ENCODE data around the gene TGFB2.

TGFB2 gene

DNA sequence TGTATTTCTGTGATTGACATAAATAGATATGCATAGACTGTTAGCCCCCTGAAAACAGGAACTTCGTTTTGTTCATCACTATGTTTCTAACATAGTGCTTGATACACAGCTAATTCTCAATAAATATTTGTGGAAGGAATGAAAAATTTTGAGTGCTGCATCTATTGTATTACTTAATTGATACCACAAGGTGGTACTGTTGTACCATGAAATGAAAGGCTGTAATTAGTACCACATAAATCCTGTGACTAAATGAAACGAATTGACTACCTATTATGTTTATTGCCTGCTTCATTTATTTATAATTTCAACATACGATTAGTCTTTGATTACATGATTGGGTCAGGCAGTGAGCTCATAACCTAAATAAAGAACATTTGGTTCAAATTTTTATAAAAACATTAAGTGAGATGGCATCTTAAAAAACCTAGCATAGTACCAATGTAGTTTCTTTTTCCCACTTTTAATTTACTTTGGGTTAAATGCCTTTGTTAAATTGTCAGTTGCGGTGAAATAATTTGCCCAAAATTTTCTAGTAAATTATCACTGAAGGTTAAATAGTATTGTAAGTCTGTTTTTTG is 15.0 kb upstream of the TGFB2 start:
- TF ChIP-seq, protein P1, sequence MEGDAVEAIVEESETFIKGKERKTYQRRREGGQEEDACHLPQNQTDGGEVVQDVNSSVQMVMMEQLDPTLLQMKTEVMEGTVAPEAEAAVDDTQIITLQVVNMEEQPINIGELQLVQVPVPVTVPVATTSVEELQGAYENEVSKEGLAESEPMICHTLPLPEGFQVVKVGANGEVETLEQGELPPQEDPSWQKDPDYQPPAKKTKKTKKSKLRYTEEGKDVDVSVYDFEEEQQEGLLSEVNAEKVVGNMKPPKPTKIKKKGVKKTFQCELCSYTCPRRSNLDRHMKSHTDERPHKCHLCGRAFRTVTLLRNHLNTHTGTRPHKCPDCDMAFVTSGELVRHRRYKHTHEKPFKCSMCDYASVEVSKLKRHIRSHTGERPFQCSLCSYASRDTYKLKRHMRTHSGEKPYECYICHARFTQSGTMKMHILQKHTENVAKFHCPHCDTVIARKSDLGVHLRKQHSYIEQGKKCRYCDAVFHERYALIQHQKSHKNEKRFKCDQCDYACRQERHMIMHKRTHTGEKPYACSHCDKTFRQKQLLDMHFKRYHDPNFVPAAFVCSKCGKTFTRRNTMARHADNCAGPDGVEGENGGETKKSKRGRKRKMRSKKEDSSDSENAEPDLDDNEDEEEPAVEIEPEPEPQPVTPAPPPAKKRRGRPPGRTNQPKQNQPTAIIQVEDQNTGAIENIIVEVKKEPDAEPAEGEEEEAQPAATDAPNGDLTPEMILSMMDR (IDR thresholded peaks at IDR 0.05; ENCODE audit: control insufficient read depth, extremely low read depth, insufficient read depth) = peak; percentile 62
- no peak for DNase-seq (ENCODE audit: low read depth)
- H3K4me3 ChIP-seq (ENCODE audit: low read depth, low read length) = no peak overlapping the region

DNA sequence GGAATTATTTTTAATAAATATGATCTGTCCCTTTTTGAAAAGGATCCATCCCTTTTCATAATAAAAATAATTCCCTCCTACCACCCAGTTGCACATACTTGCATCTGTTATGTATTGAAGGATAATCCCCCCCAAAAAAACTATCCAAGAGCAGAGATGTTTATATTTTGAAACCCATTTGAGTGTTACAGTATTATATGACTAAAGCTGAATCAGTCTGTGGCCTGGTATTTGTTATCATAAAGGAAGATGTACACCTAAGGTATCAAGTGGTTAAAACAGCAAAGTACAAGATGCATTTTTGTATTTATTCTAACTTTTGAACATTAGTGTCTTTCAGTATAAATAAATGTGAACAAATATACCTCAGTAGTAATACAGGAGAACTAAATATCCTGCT is 12.7 kb upstream of the TGFB2 start:
- no peak overlapping the region for H3K4me3 ChIP-seq (ENCODE audit: low read depth, low read length)
- TF ChIP-seq, protein P1 (IDR thresholded peaks at IDR 0.05; ENCODE audit: control insufficient read depth, extremely low read depth, insufficient read depth) = no peak
- no peak for DNase-seq (ENCODE audit: low read depth)

- TF ChIP-seq, protein P1 (IDR thresholded peaks at IDR 0.05; ENCODE audit: control insufficient read depth, extremely low read depth, insufficient read depth) = no peak
- DNase-seq (ENCODE audit: low read depth) = no peak
- no peak overlapping the region for H3K4me3 ChIP-seq (ENCODE audit: low read depth, low read length)
Measured at GRCh38 chr1:218336328-218336727, 8.8 kb upstream of the TGFB2 start.

DNA sequence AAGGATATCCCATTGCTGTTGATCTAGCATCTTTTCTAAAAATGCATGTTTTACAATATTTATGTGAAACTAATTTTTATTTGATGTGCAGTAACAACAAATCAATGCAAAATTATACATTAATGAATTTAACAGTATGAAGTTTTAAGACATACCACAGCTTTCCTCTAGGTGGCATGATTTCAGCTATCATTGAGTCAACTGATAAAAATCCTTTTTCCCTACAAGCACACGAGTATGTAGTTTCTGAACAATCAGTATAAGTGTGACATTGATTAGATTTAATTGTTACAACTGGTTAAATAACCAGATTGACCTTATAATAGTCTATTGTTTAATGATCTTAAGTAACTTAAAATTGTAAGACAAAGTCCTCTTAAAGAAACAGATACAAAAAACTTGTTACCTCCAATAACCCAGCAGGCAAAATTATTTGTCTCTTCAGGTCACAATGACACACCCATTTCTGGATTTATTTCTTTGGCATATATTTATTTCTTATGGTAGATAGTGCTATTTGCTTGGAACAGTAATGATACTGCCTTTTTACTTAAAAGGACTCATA is 5.8 kb upstream of the TGFB2 start:
- DNase-seq (ENCODE audit: low read depth) = no peak
- no peak overlapping the region for H3K4me3 ChIP-seq (ENCODE audit: low read depth, low read length)
- TF ChIP-seq, protein P1 (IDR thresholded peaks at IDR 0.05; ENCODE audit: control insufficient read depth, extremely low read depth, insufficient read depth) = peak; percentile 64

DNA sequence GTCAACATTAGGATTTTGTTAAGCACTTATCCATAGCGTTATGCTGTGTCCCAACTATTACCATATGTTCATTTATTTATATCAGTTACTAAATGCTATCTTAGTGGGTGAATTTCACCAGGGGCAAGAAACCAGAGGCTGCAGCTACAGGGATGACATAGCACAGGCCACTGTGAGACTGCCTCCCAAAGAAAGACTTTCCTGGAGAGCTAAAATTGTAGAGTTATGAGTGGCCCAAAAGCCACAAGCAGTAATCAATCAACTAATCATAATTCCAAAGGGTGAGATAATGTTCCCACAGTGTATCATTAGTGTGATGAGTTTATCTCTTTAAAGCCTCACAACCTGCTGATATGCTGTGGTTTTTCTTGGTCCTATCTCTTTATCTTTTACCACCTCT is 3.8 kb upstream of the TGFB2 start:
- TF ChIP-seq, protein P1 (IDR thresholded peaks at IDR 0.05; ENCODE audit: control insufficient read depth, extremely low read depth, insufficient read depth) = no peak
- DNase-seq (ENCODE audit: low read depth) = no peak
- H3K4me3 ChIP-seq (ENCODE audit: low read depth, low read length) = no peak overlapping the region

- TF ChIP-seq, protein P1 (IDR thresholded peaks at IDR 0.05; ENCODE audit: control insufficient read depth, extremely low read depth, insufficient read depth) = no peak
- no peak for DNase-seq (ENCODE audit: low read depth)
- H3K4me3 ChIP-seq (ENCODE audit: low read depth, low read length) = no peak overlapping the region
Measured at GRCh38 chr1:218342091-218342490, 3.0 kb upstream of the TGFB2 start.

Measured in LNCaP clone FGC (cell line).